PC-3 (cell line): Measurements from ENCODE around the gene CYBA. TPM values are rescaled to one million over a fixed set of nuclear protein-coding genes. Genes with fewer than 3 reads are reported as not detected.

Experiments
- ATAC-seq: fragments of 200-7000 bp; cut with Tn5 transposase; 2 replicates; pipeline ENCODE4 v1.9.1; 2020; ENCODE audit warnings: mild to moderate bottlenecking, moderate library complexity
- BruUV-seq: library from RNA; stranded (reverse); fragments of 400-500 nt; replicated peaks from 2 replicates; lab custom pipeline; 2021; lab: Mats Ljungman, UMichigan
- CTCF ChIA-PET: fragments of 300-600 bp; sonication (Branson Sonifier 250); formaldehyde crosslinking; loops from one replicate; lab custom pipeline; 2022; ENCODE audit warnings: antibody characterized with exemption; lab: Charles Lee
- POLR2A ChIA-PET: fragments of 300-600 bp; sonication (Branson Sonifier 250); formaldehyde crosslinking; loops from one replicate; lab custom pipeline; 2022; ENCODE audit warnings: antibody characterized with exemption; ENCODE audit not compliant: unreplicated experiment; lab: Charles Lee
- DNase-seq: peaks from one replicate; pipeline ENCODE4 v3.0.0-alpha.2; 2015
- H2AFZ ChIP-seq: fragments of 300-600 bp; sonication (generic); 2 replicates; pipeline ENCODE4 v1.6.0; 2016; ENCODE audit warnings: antibody characterized with exemption, low read length
- H3F3A ChIP-seq: fragments of 300-600 bp; sonication (generic); one replicate; pipeline ENCODE4 v1.6.0; 2017; ENCODE audit warnings: antibody characterized with exemption, low read length, control low read depth, mild to moderate bottlenecking; ENCODE audit not compliant: unreplicated experiment
- H3K27ac ChIP-seq: fragments of 300-600 bp; sonication (generic); 2 replicates; pipeline ENCODE4 v1.5.1; 2016; ENCODE audit warnings: mild to moderate bottlenecking, low read length
- H3K27me3 ChIP-seq: fragments of 300-600 bp; sonication (generic); 2 replicates; pipeline ENCODE4 v1.6.1; 2016; ENCODE audit warnings: low read length, mixed read lengths
- H3K36me3 ChIP-seq: fragments of 300-600 bp; sonication (generic); 2 replicates; pipeline ENCODE4 v1.6.1; 2016; ENCODE audit warnings: low read depth, mixed run types, low read length, mixed read lengths
- H3K4me1 ChIP-seq: fragments of 300-600 bp; sonication (generic); 2 replicates; pipeline ENCODE4 v1.5.1; 2016; ENCODE audit warnings: low read length; ENCODE audit not compliant: insufficient read depth
- H3K4me2 ChIP-seq: fragments of 300-600 bp; sonication (generic); 2 replicates; pipeline ENCODE4 v1.6.0; 2016; ENCODE audit warnings: low read length
- H3K4me3 ChIP-seq: fragments of 300-600 bp; sonication (generic); 2 replicates; pipeline ENCODE4 v1.5.1; 2016; ENCODE audit warnings: mild to moderate bottlenecking, low read length, mixed read lengths
- H3K79me2 ChIP-seq: fragments of 300-600 bp; sonication (generic); 2 replicates; pipeline ENCODE4 v1.6.1; 2017; ENCODE audit warnings: low read length, mixed read lengths
- H3K9ac ChIP-seq: fragments of 300-600 bp; sonication (generic); 2 replicates; pipeline ENCODE4 v1.6.0; 2016; ENCODE audit warnings: mild to moderate bottlenecking, low read length
- H3K9me2 ChIP-seq: fragments of 300-600 bp; sonication (generic); replicated peaks from 2 replicates; pipeline ENCODE4 v1.6.1; 2016; ENCODE audit warnings: mixed run types, low read length, mixed read lengths
- H3K9me3 ChIP-seq: fragments of 300-600 bp; sonication (generic); 2 replicates; pipeline ENCODE4 v1.6.1; 2016; ENCODE audit warnings: low read length, mixed read lengths
- H4K20me1 ChIP-seq: fragments of 300-600 bp; sonication (generic); 2 replicates; pipeline ENCODE4 v1.6.1; 2016; ENCODE audit warnings: low read length, mixed read lengths
- EZH2 ChIP-seq: fragments of 300-600 bp; sonication (generic); IDR thresholded peaks from one replicate; pipeline ENCODE4 v1.6.1; 2017; ENCODE audit warnings: antibody characterized with exemption, mild to moderate bottlenecking, low read length; ENCODE audit not compliant: unreplicated experiment
- EZH2phosphoT487 ChIP-seq: fragments of 300-600 bp; sonication (generic); IDR thresholded peaks from 2 replicates; pipeline ENCODE4 v1.6.1; 2018; ENCODE audit warnings: mild to moderate bottlenecking, antibody characterized with exemption, low read length, borderline replicate concordance
- intact Hi-C: fragments of 100-400 bp; cut with micrococcal nuclease; formaldehyde crosslinking; loops from 2 replicates; pipeline ENCODE4 v1.9.0; 2023
- total RNA-seq: library from RNA; depleted of rRNA; stranded (reverse); fragments of >200 nt; gene quantifications from 2 replicates; pipeline ENCODE4 v1.2.3, GENCODE V29; 2014
- TF ChIP-seq, protein P1 (sequence below): fragments of 300-600 bp; sonication (generic); conservative IDR thresholded peaks from 2 replicates; pipeline ENCODE4 v1.5.1; 2017; ENCODE audit warnings: antibody characterized with exemption, low read depth, mild to moderate bottlenecking, low read length

Gene CYBA
- total RNA-seq, 1 experiment from 2014 or later: not detected

GRCh38 chr16:88622866-88623265, 28.0 kb downstream of the CYBA start:
- no peak for ATAC-seq
- Histone ChIP-seq H3F3A (no peaks in the 10 kb centered on the region), H3K27me3 (no peaks in the 10 kb centered on the region), H3K79me2 (no peaks in the 10 kb centered on the region), H2AFZ (no peak overlapping the region), H3K9me2 (no peaks in the 10 kb centered on the region), H3K27ac (no peak overlapping the region), H4K20me1 (no peaks in the 10 kb centered on the region), H3K4me3 (no peak overlapping the region), H3K4me2 (no peak overlapping the region), H3K36me3 (no peaks in the 10 kb centered on the region; the same call in 1 of the 2 replicates), H3K9ac (no peak overlapping the region), H3K4me1 (no peaks in the 10 kb centered on the region), H3K9me3 (no peaks in the 10 kb centered on the region)
- intact Hi-C loops: no loop called here
- DNase-seq: no peak
- ChIA-PET CTCF (no interaction called here), POLR2A (no interaction called here)
- TF ChIP-seq, protein P1, sequence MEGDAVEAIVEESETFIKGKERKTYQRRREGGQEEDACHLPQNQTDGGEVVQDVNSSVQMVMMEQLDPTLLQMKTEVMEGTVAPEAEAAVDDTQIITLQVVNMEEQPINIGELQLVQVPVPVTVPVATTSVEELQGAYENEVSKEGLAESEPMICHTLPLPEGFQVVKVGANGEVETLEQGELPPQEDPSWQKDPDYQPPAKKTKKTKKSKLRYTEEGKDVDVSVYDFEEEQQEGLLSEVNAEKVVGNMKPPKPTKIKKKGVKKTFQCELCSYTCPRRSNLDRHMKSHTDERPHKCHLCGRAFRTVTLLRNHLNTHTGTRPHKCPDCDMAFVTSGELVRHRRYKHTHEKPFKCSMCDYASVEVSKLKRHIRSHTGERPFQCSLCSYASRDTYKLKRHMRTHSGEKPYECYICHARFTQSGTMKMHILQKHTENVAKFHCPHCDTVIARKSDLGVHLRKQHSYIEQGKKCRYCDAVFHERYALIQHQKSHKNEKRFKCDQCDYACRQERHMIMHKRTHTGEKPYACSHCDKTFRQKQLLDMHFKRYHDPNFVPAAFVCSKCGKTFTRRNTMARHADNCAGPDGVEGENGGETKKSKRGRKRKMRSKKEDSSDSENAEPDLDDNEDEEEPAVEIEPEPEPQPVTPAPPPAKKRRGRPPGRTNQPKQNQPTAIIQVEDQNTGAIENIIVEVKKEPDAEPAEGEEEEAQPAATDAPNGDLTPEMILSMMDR: no peak
- TF ChIP-seq EZH2phosphoT487 (no peak), EZH2 (no peak)
- BruUV-seq: no TSS peak

GRCh38 chr16:88622125-88622524, 28.7 kb downstream of the CYBA start:
- CTCF ChIA-PET: no interaction called here
- Histone ChIP-seq H3K36me3 (no peaks in the 10 kb centered on the region; the same call in 1 of the 2 replicates), H3K4me1 (no peaks in the 10 kb centered on the region), H3K9me3 (no peaks in the 10 kb centered on the region), H3K27me3 (no peaks in the 10 kb centered on the region), H3F3A (no peaks in the 10 kb centered on the region), H3K27ac (no peak overlapping the region), H3K79me2 (no peaks in the 10 kb centered on the region), H3K9me2 (no peaks in the 10 kb centered on the region), H2AFZ (no peak overlapping the region), H4K20me1 (no peaks in the 10 kb centered on the region), H3K9ac (no peak overlapping the region), H3K4me3 (no peak overlapping the region), H3K4me2 (no peak overlapping the region)
- no TSS peak for BruUV-seq
- intact Hi-C loops: no loop called here
- no peak for DNase-seq
- TF ChIP-seq EZH2phosphoT487 (no peak), EZH2 (no peak)
- TF ChIP-seq, protein P1: no peak
- POLR2A ChIA-PET: no interaction called here
- no peak for ATAC-seq

DNA sequence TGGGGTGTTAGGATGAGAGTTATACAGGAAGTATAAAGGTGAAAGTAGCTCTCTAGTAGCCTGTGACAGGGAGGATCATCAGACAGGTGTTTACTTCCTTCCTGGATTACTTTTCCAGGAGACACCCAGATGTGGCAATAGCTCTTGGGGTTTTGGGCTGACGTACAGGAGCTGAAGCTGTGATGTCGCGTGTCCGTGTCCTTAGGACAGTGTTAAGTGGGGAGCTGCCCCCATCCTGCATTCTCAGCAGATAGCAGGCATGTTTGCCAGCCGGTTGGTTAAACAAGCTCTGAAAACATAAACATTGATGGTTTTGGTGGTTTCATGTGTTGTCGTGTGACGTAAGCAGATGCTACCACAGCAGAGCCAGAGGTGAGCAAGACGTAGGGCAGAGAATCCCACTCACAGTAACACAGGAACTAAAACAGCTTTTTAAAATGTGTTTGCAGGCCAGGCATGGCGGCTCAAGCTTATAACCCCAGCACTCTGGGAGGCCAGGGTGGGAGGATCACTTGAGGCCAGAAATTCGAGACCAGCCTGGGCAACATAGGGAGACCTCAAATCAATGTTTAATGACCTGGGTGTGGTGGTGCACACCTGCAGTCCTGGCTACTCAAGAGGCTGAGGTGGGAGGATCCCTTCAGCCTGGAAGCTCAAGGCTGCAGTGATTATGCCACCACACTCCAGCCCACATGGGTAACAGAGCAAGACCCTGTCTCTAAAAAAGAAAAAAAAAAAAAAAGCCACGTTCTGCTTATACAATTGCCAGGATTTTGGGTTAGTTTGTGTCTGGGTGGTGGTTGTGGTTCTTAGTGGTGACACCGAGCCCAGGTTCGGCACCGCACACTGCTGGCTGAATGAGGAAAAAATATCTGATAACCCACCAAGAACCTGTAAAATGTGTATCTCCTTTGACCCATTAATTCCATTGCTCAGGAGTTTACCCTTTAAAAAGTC, 30.7 kb downstream of the CYBA start:
- intact Hi-C loops: no loop called here
- Histone ChIP-seq H4K20me1 (no peaks in the 10 kb centered on the region), H3K9me3 (no peaks in the 10 kb centered on the region), H3K27me3 (no peaks in the 10 kb centered on the region), H3K9me2 (no peaks in the 10 kb centered on the region), H3K9ac (no peak overlapping the region), H3K4me2 (no peak overlapping the region), H2AFZ (no peak overlapping the region), H3K27ac (no peak overlapping the region), H3F3A (no peaks in the 10 kb centered on the region), H3K36me3 (no peaks in the 10 kb centered on the region; the same call in 1 of the 2 replicates), H3K4me3 (no peak overlapping the region), H3K79me2 (no peaks in the 10 kb centered on the region), H3K4me1 (no peaks in the 10 kb centered on the region)
- BruUV-seq: no TSS peak
- DNase-seq (no peak), ATAC-seq (no peak)
- CTCF ChIA-PET: no interaction called here
- POLR2A ChIA-PET: no interaction called here
- TF ChIP-seq EZH2phosphoT487 (no peak), EZH2 (no peak)
- TF ChIP-seq, protein P1: no peak
